ENCODE measurements around the gene C12orf42. TPM values are rescaled to one million over a fixed set of nuclear protein-coding genes. Genes with fewer than 3 reads are reported as not detected.

The C12orf42 gene
- total and polyA plus RNA-seq, 2 of the 4 experiments (the other 2 are of a cell fraction), result not detected

DNA sequence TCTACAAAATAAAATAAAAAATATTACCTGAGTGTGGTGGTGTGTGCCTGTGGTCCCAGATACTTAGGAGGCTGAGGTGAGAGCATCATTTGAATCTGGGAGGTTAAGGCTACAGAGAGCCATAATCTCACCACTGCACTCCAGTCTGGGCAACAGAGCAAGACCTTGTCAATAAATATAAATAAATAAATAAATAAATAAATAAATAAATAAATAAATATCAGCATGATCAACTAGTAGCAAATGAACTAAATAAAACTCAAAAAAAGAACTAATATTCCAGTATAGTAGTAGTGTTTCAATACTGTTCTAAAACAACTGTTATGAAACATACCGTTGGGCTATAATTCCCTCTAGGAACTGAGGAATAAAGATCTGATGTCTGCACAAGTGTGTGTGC lies 74.4 kb downstream of the C12orf42 start:
- no TSS peak for BruUV-seq (replicated peaks)
- dilution Hi-C loops (cut with HindIII; ENCODE audit: low sequenced_read_pairs, unreplicated experiment) (no loop called here), intact Hi-C loops (cut with micrococcal nuclease) (no loop called here), in situ Hi-C loops (cut with MboI; ENCODE audit: low sequenced_read_pairs) (no loop called here)
- Histone ChIP-seq H3K79me1 (ENCODE audit: low read depth in 1 of 2, low read length in 2 of 2) (no peaks in the 10 kb centered on the region), H2BK15ac (ENCODE audit: low read depth, low read length) (no peak overlapping the region), H4K8ac (ENCODE audit: low read depth in 2 of 2, low read length in 2 of 2) (no peak overlapping the region), H4K5ac (ENCODE audit: low read depth, low read length) (no peak overlapping the region), H3K36me3 (ENCODE audit: control insufficient read depth, insufficient read depth, low read length) (no peaks in the 10 kb centered on the region), H3K4me2 (ENCODE audit: low read depth, low read length) (no peak overlapping the region), H3K4me3 (ENCODE audit: insufficient read depth, low read depth, low read length) (no peak overlapping the region), H3K27me3 (ENCODE audit: control insufficient read depth, insufficient read depth, low read length) (no peaks in the 10 kb centered on the region), H3K9me3 (ENCODE audit: control insufficient read depth, insufficient read depth, low read length) (peaks cover 6% of the 10 kb centered on the region; the same call in 1 of the 2 replicates), H2BK5ac (ENCODE audit: low read depth, low read length, poor library complexity, severe bottlenecking) (no peak overlapping the region), H2AK9ac (replicated peaks; ENCODE audit: low read depth, low read length, poor library complexity) (no peak overlapping the region), H2BK120ac (ENCODE audit: low read depth, low read length) (no peak overlapping the region), H3K56ac (ENCODE audit: extremely low read depth, insufficient read depth, low read length) (no peak overlapping the region), H3K18ac (ENCODE audit: low read depth, low read length) (no peak overlapping the region), H3K4ac (ENCODE audit: low read depth, low read length) (no peak overlapping the region), H3K4me1 (ENCODE audit: control insufficient read depth, insufficient read depth, low read length) (no peaks in the 10 kb centered on the region), H3K23ac (ENCODE audit: low read depth, low read length) (no peak overlapping the region), H3K9ac (ENCODE audit: low read depth, low read length) (no peak overlapping the region), H2AFZ (replicated peaks; ENCODE audit: low read length, poor library complexity) (no peak overlapping the region), H2BK20ac (ENCODE audit: low read depth, low read length) (no peak overlapping the region), H3K27ac (ENCODE audit: insufficient read depth, low read length) (no peak overlapping the region), H3K14ac (replicated peaks; ENCODE audit: low read depth, low read length) (no peak overlapping the region), H2AK5ac (ENCODE audit: low read depth, low read length) (no peak overlapping the region), H3K9me1 (ENCODE audit: insufficient read depth, low read length) (no peaks in the 10 kb centered on the region), H4K20me1 (ENCODE audit: insufficient read depth, low read length) (no peaks in the 10 kb centered on the region), H4K91ac (ENCODE audit: insufficient read depth, low read depth, low read length) (no peak overlapping the region)
- POLR2A ChIA-PET (ENCODE audit: unreplicated experiment), result no interaction called here
- WGBS, 2 experiments (ENCODE audit: extremely low coverage in 2 of 2, insufficient read length in 1 of 2), result no CpG with 5 or more reads among the region's 1 CpG
- no peak for TF ChIP-seq POLR2A (IDR thresholded peaks at IDR 0.05; ENCODE audit: low read depth, low read length)
- CTCF ChIA-PET, result no interaction called here
- DNase-seq, result no peak
- ATAC-seq (ENCODE audit: low read depth), result no peak

All from IMR-90 (cell line).